ENCODE measurements around the gene DYNC1I1. TPM values are rescaled to one million over a fixed set of nuclear protein-coding genes. Genes with fewer than 3 reads are reported as not detected.

The DYNC1I1 gene
- total RNA-seq, 1 experiment from 2014 or later: 3.2 TPM

DNA sequence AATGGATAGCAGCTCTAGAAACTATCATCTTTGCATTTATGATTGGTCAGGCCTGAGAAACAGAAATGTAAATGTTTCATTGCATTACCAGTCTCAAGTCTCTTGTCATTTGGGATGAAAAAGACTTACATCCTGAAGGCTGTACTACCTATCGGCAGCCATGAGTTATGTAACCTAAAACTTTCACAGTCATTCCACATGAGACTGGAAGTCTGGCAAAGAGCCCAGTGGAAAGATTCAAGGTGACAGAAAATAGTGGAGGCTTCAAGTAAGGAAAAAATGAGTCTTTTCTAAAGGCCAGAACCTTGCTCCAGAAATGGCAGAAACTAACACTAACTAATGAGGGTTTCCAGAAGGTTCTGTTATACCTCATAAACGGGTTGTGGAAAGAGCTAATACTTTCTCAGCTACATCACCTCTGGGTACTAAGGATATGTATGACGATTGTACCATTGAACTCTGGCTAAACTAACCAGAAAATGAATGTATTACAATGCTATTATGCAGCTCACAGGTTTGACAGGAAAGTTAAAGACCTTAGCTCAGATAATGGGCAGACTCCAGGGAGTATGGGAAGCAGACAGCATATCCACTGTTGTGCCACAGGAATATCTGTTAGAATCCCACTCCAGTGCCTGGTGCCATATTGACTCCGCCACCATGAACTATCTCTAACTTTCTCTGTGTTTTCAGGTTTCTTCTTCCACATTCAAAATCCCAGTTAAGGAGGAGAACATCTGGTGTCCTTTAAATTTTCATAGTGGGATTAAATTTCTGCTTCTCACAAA is 41.7 kb upstream of the DYNC1I1 start:
- Mint-ChIP-seq H3K4me3 (no peak overlapping the region), H3K27ac (no peak overlapping the region), H3K27me3 (ENCODE audit: low read depth) (peaks cover 3% of the 10 kb centered on the region; the same call in 1 of the 2 replicates), H3K4me1 (no peaks in the 10 kb centered on the region), H3K9me3 (no peaks in the 10 kb centered on the region), H3K36me3 (ENCODE audit: insufficient read depth in 1 of 3, low read depth in 3 of 3) (no peaks in the 10 kb centered on the region)
- H3K9me3 ChIP-seq (ENCODE audit: control insufficient read depth, low read depth, low read length): no peaks in the 10 kb centered on the region
- H3K27ac ChIP-seq (ENCODE audit: insufficient read length, low read depth, low read length): no peak overlapping the region
- H4K5ac ChIP-seq (ENCODE audit: insufficient read length, low read depth, low read length): no peak overlapping the region
- no peak overlapping the region for H4K8ac ChIP-seq (replicated peaks; ENCODE audit: insufficient read length, low read depth, low read length)
- no peak overlapping the region for H2BK12ac ChIP-seq (ENCODE audit: insufficient read length, low read depth, low read length)
- H3K23me2 ChIP-seq (ENCODE audit: insufficient read length, low read depth, low read length, poor library complexity, severe bottlenecking): no peaks in the 10 kb centered on the region
- H3K23ac ChIP-seq (ENCODE audit: insufficient read length, low read depth, low read length): no peak overlapping the region
- DNase-seq: no peak
- H2BK5ac ChIP-seq (ENCODE audit: insufficient read length, low read length): no peak overlapping the region
- no peak overlapping the region for H3K4ac ChIP-seq (ENCODE audit: low read depth, low read length)
- H4K20me1 ChIP-seq (ENCODE audit: control insufficient read depth, insufficient read depth, insufficient read length): no peaks in the 10 kb centered on the region
- H3K27me3 ChIP-seq (ENCODE audit: insufficient read depth, low read length): no peaks in the 10 kb centered on the region
- no peak overlapping the region for H2BK15ac ChIP-seq (ENCODE audit: low read depth, low read length)
- no peak overlapping the region for H2AK5ac ChIP-seq (ENCODE audit: insufficient read length, low read length)
- H3K79me1 ChIP-seq (ENCODE audit: insufficient read depth, low read depth, low read length, poor library complexity, severe bottlenecking): no peaks in the 10 kb centered on the region
- no peaks in the 10 kb centered on the region for H3K79me2 ChIP-seq (ENCODE audit: insufficient read depth, low read length)
- WGBS (ENCODE audit: extremely low coverage, insufficient read length, low lambda C conversion rate): no CpG with 5 or more reads among the region's 4 CpGs
- no peaks in the 10 kb centered on the region for H3K4me1 ChIP-seq (ENCODE audit: insufficient read depth, low read length)
- H3K56ac ChIP-seq (ENCODE audit: insufficient read length, low read depth, low read length): no peak overlapping the region
- no peak overlapping the region for H2AFZ ChIP-seq (ENCODE audit: low read length)
- H2BK20ac ChIP-seq (ENCODE audit: low read depth, low read length, poor library complexity, severe bottlenecking): no peak overlapping the region
- H3K9ac ChIP-seq (ENCODE audit: extremely low read depth, insufficient read length, low read length): no peak overlapping the region
- no peak overlapping the region for H3K18ac ChIP-seq (ENCODE audit: insufficient read length, low read depth, low read length)
- TF ChIP-seq, protein P1, sequence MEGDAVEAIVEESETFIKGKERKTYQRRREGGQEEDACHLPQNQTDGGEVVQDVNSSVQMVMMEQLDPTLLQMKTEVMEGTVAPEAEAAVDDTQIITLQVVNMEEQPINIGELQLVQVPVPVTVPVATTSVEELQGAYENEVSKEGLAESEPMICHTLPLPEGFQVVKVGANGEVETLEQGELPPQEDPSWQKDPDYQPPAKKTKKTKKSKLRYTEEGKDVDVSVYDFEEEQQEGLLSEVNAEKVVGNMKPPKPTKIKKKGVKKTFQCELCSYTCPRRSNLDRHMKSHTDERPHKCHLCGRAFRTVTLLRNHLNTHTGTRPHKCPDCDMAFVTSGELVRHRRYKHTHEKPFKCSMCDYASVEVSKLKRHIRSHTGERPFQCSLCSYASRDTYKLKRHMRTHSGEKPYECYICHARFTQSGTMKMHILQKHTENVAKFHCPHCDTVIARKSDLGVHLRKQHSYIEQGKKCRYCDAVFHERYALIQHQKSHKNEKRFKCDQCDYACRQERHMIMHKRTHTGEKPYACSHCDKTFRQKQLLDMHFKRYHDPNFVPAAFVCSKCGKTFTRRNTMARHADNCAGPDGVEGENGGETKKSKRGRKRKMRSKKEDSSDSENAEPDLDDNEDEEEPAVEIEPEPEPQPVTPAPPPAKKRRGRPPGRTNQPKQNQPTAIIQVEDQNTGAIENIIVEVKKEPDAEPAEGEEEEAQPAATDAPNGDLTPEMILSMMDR (conservative IDR thresholded peaks at IDR 0.05): no peak
- H2BK120ac ChIP-seq (ENCODE audit: low read depth, low read length, poor library complexity, severe bottlenecking): no peak overlapping the region
- H4K91ac ChIP-seq (ENCODE audit: insufficient read length, low read depth, low read length): no peak overlapping the region
- H3K4me2 ChIP-seq (ENCODE audit: insufficient read depth, insufficient read length, low read length): no peak overlapping the region
- no peak overlapping the region for H3K14ac ChIP-seq (ENCODE audit: insufficient read depth, low read length)
- H3T11ph ChIP-seq (ENCODE audit: low read length): no peak overlapping the region
